ENCODE results near the gene CAPN13.

GRCh38 chr2:30766666-30767065, 40.6 kb downstream of the CAPN13 start:
- TF ChIP-seq CTCF (IDR thresholded peaks at IDR 0.05; ENCODE audit: low read depth, low read length): no peak
- TF ChIP-seq, protein P1, sequence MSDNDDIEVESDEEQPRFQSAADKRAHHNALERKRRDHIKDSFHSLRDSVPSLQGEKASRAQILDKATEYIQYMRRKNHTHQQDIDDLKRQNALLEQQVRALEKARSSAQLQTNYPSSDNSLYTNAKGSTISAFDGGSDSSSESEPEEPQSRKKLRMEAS (IDR thresholded peaks at IDR 0.05; ENCODE audit: low read depth, low read length): no peak
